WTC11 (cell line): Measurements from ENCODE around the gene GAB2.

Experiments used
- ATF1 ChIP-seq: sonication (generic); formaldehyde crosslinking; IDR thresholded peaks from 2 replicates; pipeline ENCODE4 v1.8.1; 2023; ENCODE audit warnings: mild to moderate bottlenecking, moderate library complexity, missing genetic modification reagents
- ATF3 ChIP-seq: sonication (generic); formaldehyde crosslinking; conservative IDR thresholded peaks from 2 replicates; pipeline ENCODE4 v1.8.1; 2022; ENCODE audit warnings: mild to moderate bottlenecking, missing genetic modification reagents
- CREB1 ChIP-seq: sonication (generic); formaldehyde crosslinking; IDR thresholded peaks from 2 replicates; pipeline ENCODE4 v1.8.0; 2023; ENCODE audit warnings: mild to moderate bottlenecking, missing genetic modification reagents
- CTCF ChIP-seq: fragments of 200-600 bp; IDR thresholded peaks from 2 replicates; pipeline ENCODE4 v1.8.0; 2022; ENCODE audit warnings: antibody characterized with exemption
- ELF4 ChIP-seq: sonication (generic); formaldehyde crosslinking; IDR thresholded peaks from 2 replicates; pipeline ENCODE4 v1.8.1; 2022; ENCODE audit warnings: low read depth, mild to moderate bottlenecking, moderate library complexity, missing genetic modification reagents
- FOXP4 ChIP-seq: sonication (generic); formaldehyde crosslinking; IDR thresholded peaks from 2 replicates; pipeline ENCODE4 v1.8.0; 2022; ENCODE audit warnings: mild to moderate bottlenecking, missing genetic modification reagents
- IRF2 ChIP-seq: sonication (generic); formaldehyde crosslinking; IDR thresholded peaks from 2 replicates; pipeline ENCODE4 v1.8.0; 2022; ENCODE audit warnings: low read depth, missing genetic modification reagents, borderline replicate concordance
- JUN ChIP-seq: sonication (generic); formaldehyde crosslinking; IDR thresholded peaks from 2 replicates; pipeline ENCODE4 v1.8.0; 2023; ENCODE audit warnings: mild to moderate bottlenecking, missing genetic modification reagents
- MAX ChIP-seq: sonication (generic); formaldehyde crosslinking; IDR thresholded peaks from 2 replicates; pipeline ENCODE4 v1.8.0; 2022; ENCODE audit warnings: mild to moderate bottlenecking, missing genetic modification reagents
- NR3C1 ChIP-seq: sonication (generic); formaldehyde crosslinking; conservative IDR thresholded peaks from 2 replicates; pipeline ENCODE4 v1.8.1; 2023; ENCODE audit warnings: low read depth, mild to moderate bottlenecking, missing genetic modification reagents
- SP1 ChIP-seq: sonication (generic); formaldehyde crosslinking; conservative IDR thresholded peaks from 2 replicates; pipeline ENCODE4 v1.8.1; 2022; ENCODE audit warnings: missing genetic modification reagents
- TEAD4 ChIP-seq: sonication (generic); formaldehyde crosslinking; IDR thresholded peaks from 2 replicates; pipeline ENCODE4 v1.8.0; 2022; ENCODE audit warnings: mild to moderate bottlenecking, missing genetic modification reagents
- ZNF232 ChIP-seq: sonication (generic); formaldehyde crosslinking; IDR thresholded peaks from 2 replicates; pipeline ENCODE4 v1.8.0; 2022; ENCODE audit warnings: mild to moderate bottlenecking, missing genetic modification reagents

GRCh38 chr11:78330361-78330760 is 87.3 kb downstream of the GAB2 start:
- TF ChIP-seq CTCF (no peak), IRF2 (CRISPR knock-in tag) (no peak), MAX (CRISPR knock-in tag) (no peak), JUN (CRISPR knock-in tag) (no peak), NR3C1 (no peak), TEAD4 (CRISPR knock-in tag) (no peak), ELF4 (CRISPR knock-in tag) (no peak), ATF3 (no peak), CREB1 (CRISPR knock-in tag) (no peak), FOXP4 (CRISPR knock-in tag) (no peak), SP1 (no peak), ATF1 (CRISPR knock-in tag) (no peak), ZNF232 (CRISPR knock-in tag) (no peak)
